ENCODE measurements around the gene MBP.

GRCh38 chr18:77012806-77013541 lies 119.6 kb downstream of the MBP start:
- no peak for TF ChIP-seq CTCF (conservative IDR thresholded peaks at IDR 0.05; ENCODE audit: low read depth in 2 of 2)
- TF ChIP-seq EZH2 (IDR thresholded peaks at IDR 0.05; ENCODE audit: low read depth, unreplicated experiment) = no peak
- TF ChIP-seq EZH2phosphoT487 (IDR thresholded peaks at IDR 0.05; ENCODE audit: unreplicated experiment) = no peak
- TF ChIP-seq POLR2AphosphoS5 (IDR thresholded peaks at IDR 0.05; ENCODE audit: low read depth) = no peak
- TF ChIP-seq ZNF114 (CRISPR knock-in tag; IDR thresholded peaks at IDR 0.05) = no peak
- no peak for TF ChIP-seq CREB1 (CRISPR knock-in tag; IDR thresholded peaks at IDR 0.05; ENCODE audit: low read depth)
- no peak for TF ChIP-seq REST (IDR thresholded peaks at IDR 0.05; ENCODE audit: unreplicated experiment)
- TF ChIP-seq STAT1 (IDR thresholded peaks at IDR 0.05; ENCODE audit: unreplicated experiment) = no peak
- TF ChIP-seq JUNB (IDR thresholded peaks at IDR 0.05; ENCODE audit: unreplicated experiment) = no peak
- TF ChIP-seq NANOG (IDR thresholded peaks at IDR 0.05; ENCODE audit: borderline replicate concordance) = no peak
- TF ChIP-seq ETS1 (IDR thresholded peaks at IDR 0.05) = no peak
- no peak for TF ChIP-seq ZNF331 (CRISPR knock-in tag; IDR thresholded peaks at IDR 0.05; ENCODE audit: low read depth)

Data from GM23338 (cell line).